ENCODE results near the gene OSBPL10.

- TF ChIP-seq CTCF (IDR thresholded peaks at IDR 0.05) (no peak), POLR2A (IDR thresholded peaks at IDR 0.05) (no peak)
Measured at GRCh38 chr3:31733234-31733667, 247.8 kb downstream of the OSBPL10 start.

Measured in ovary (tissue), 3 donors.